Karpas-422 (cell line): Measurements from ENCODE around the gene DMXL2. TPM values are rescaled to one million over a fixed set of nuclear protein-coding genes. Genes with fewer than 3 reads are reported as not detected.

ENCODE experiments used
- DNase-seq: peaks from one replicate; pipeline ENCODE4 v3.0.0-alpha.2; 2015
- H2AFZ ChIP-seq: fragments of 200-600 bp; sonication (generic); 2 replicates; pipeline ENCODE4 v1.6.1; 2014; ENCODE audit warnings: antibody characterized with exemption, low read length, mixed read lengths
- H3K27ac ChIP-seq: fragments of 200-600 bp; sonication (generic); 2 replicates; pipeline ENCODE4 v1.5.1; 2014; ENCODE audit warnings: mild to moderate bottlenecking, low read length, moderate library complexity
- H3K27me3 ChIP-seq: fragments of 200-600 bp; sonication (generic); 2 replicates; pipeline ENCODE4 v1.6.1; 2014; ENCODE audit warnings: low read length, mixed read lengths
- H3K36me3 ChIP-seq: fragments of 200-600 bp; sonication (generic); 2 replicates; pipeline ENCODE4 v1.6.1; 2014; ENCODE audit warnings: low read length, mixed read lengths; ENCODE audit not compliant: insufficient read depth
- H3K4me1 ChIP-seq: fragments of 200-600 bp; sonication (generic); 2 replicates; pipeline ENCODE4 v1.6.1; 2014; ENCODE audit warnings: mild to moderate bottlenecking, low read length, mixed read lengths
- H3K4me2 ChIP-seq: fragments of 200-600 bp; sonication (generic); 2 replicates; pipeline ENCODE4 v1.6.1; 2014; ENCODE audit warnings: low read length, low read depth, mild to moderate bottlenecking; ENCODE audit not compliant: poor library complexity, severe bottlenecking
- H3K4me3 ChIP-seq: fragments of 200-600 bp; sonication (generic); 2 replicates; pipeline ENCODE4 v1.5.1; 2014; ENCODE audit warnings: mild to moderate bottlenecking, antibody characterized with exemption, low read length, mixed read lengths
- H3K79me2 ChIP-seq: fragments of 200-600 bp; sonication (generic); 2 replicates; pipeline ENCODE4 v1.6.1; 2014; ENCODE audit warnings: mild to moderate bottlenecking, low read length, mixed read lengths
- H3K9ac ChIP-seq: fragments of 200-600 bp; sonication (generic); 2 replicates; pipeline ENCODE4 v1.6.0; 2014; ENCODE audit warnings: low read length
- H3K9me2 ChIP-seq: fragments of 200-600 bp; sonication (generic), shearing (Covaris generic); replicated peaks from 2 replicates; pipeline ENCODE4 v1.6.0; 2014; ENCODE audit warnings: mild to moderate bottlenecking, low read length, moderate library complexity; ENCODE audit not compliant: insufficient read depth
- H3K9me3 ChIP-seq: fragments of 300-700, 200-600 bp; sonication (generic); 2 replicates; pipeline ENCODE4 v1.6.1; 2014; ENCODE audit warnings: low read length, mixed read lengths
- H4K20me1 ChIP-seq: fragments of 200-600 bp; sonication (generic); 2 replicates; pipeline ENCODE4 v1.6.1; 2014; ENCODE audit warnings: mild to moderate bottlenecking, antibody characterized with exemption, low read length, low read depth; ENCODE audit not compliant: insufficient read depth
- total RNA-seq: library from RNA; depleted of rRNA; stranded (reverse); fragments of >200 nt; shearing (Covaris generic); gene quantifications from 2 replicates; pipeline ENCODE4 v1.2.3, GENCODE V29; 2014; ENCODE audit warnings: low replicate concordance

Gene DMXL2
- total RNA-seq, 1 experiment from 2014 or later, result 17.8 TPM

GRCh38 chr15:51503003-51503402 lies 119.6 kb downstream of the DMXL2 start:
- no peaks in the 10 kb centered on the region for H4K20me1 ChIP-seq
- no peak overlapping the region for H3K4me2 ChIP-seq
- no peaks in the 10 kb centered on the region for H3K79me2 ChIP-seq
- H3K36me3 ChIP-seq, result no peaks in the 10 kb centered on the region
- no peaks in the 10 kb centered on the region for H3K9me3 ChIP-seq
- H3K27ac ChIP-seq, result no peak overlapping the region
- no peaks in the 10 kb centered on the region for H3K9me2 ChIP-seq
- no peaks in the 10 kb centered on the region for H3K27me3 ChIP-seq
- H2AFZ ChIP-seq, result no peak overlapping the region
- H3K9ac ChIP-seq, result no peak overlapping the region
- DNase-seq, result no peak
- peaks cover 10% of the 10 kb centered on the region for H3K4me1 ChIP-seq
- H3K4me3 ChIP-seq, result no peak overlapping the region

- peak; percentile 67 for DNase-seq
- H3K36me3 ChIP-seq, result no peaks in the 10 kb centered on the region
- no peak overlapping the region for H3K27ac ChIP-seq
- no peak overlapping the region for H3K4me3 ChIP-seq
- peaks cover 10% of the 10 kb centered on the region for H3K4me1 ChIP-seq
- no peaks in the 10 kb centered on the region for H3K27me3 ChIP-seq
- H3K4me2 ChIP-seq, result no peak overlapping the region
- no peaks in the 10 kb centered on the region for H3K9me2 ChIP-seq
- H2AFZ ChIP-seq, result no peak overlapping the region
- no peaks in the 10 kb centered on the region for H3K9me3 ChIP-seq
- no peak overlapping the region for H3K9ac ChIP-seq
- no peaks in the 10 kb centered on the region for H4K20me1 ChIP-seq
- H3K79me2 ChIP-seq, result no peaks in the 10 kb centered on the region
Measured at GRCh38 chr15:51499379-51499976, 123.1 kb downstream of the DMXL2 start.

- no peaks in the 10 kb centered on the region for H3K79me2 ChIP-seq
- no peak for DNase-seq
- no peaks in the 10 kb centered on the region for H3K36me3 ChIP-seq
- no peaks in the 10 kb centered on the region for H3K9me2 ChIP-seq
- no peak overlapping the region for H3K9ac ChIP-seq
- H4K20me1 ChIP-seq, result no peaks in the 10 kb centered on the region
- H3K27me3 ChIP-seq, result no peaks in the 10 kb centered on the region
- no peak overlapping the region for H2AFZ ChIP-seq
- H3K4me1 ChIP-seq, result no peaks in the 10 kb centered on the region
- H3K4me2 ChIP-seq, result no peak overlapping the region
- no peaks in the 10 kb centered on the region for H3K9me3 ChIP-seq
- H3K4me3 ChIP-seq, result no peak overlapping the region
- no peak overlapping the region for H3K27ac ChIP-seq
Measured at GRCh38 chr15:51497806-51498205, 124.8 kb downstream of the DMXL2 start.

- Histone ChIP-seq H3K4me3 (no peak overlapping the region), H3K4me1 (no peaks in the 10 kb centered on the region), H3K27ac (no peak overlapping the region), H3K9me2 (no peaks in the 10 kb centered on the region), H3K9ac (no peak overlapping the region), H3K36me3 (no peaks in the 10 kb centered on the region), H4K20me1 (no peaks in the 10 kb centered on the region), H3K9me3 (no peaks in the 10 kb centered on the region), H3K27me3 (no peaks in the 10 kb centered on the region), H2AFZ (no peak overlapping the region), H3K4me2 (no peak overlapping the region), H3K79me2 (no peaks in the 10 kb centered on the region)
- DNase-seq, result no peak
Measured at GRCh38 chr15:51496246-51496645, 126.3 kb downstream of the DMXL2 start.

- Histone ChIP-seq H3K4me2 (no peak overlapping the region), H4K20me1 (no peaks in the 10 kb centered on the region)
Measured at GRCh38 chr15:51494411-51495314, 127.9 kb downstream of the DMXL2 start.

GRCh38 chr15:51493892-51494291 lies 128.7 kb downstream of the DMXL2 start:
- no peaks in the 10 kb centered on the region for H3K9me3 ChIP-seq
- H3K27me3 ChIP-seq, result no peaks in the 10 kb centered on the region
- no peaks in the 10 kb centered on the region for H3K4me1 ChIP-seq
- no peak overlapping the region for H3K9ac ChIP-seq
- no peak for DNase-seq
- no peak overlapping the region for H3K27ac ChIP-seq
- H3K4me2 ChIP-seq, result no peak overlapping the region
- no peaks in the 10 kb centered on the region for H3K36me3 ChIP-seq
- H2AFZ ChIP-seq, result no peak overlapping the region
- H3K79me2 ChIP-seq, result no peaks in the 10 kb centered on the region
- no peaks in the 10 kb centered on the region for H4K20me1 ChIP-seq
- no peaks in the 10 kb centered on the region for H3K9me2 ChIP-seq
- no peak overlapping the region for H3K4me3 ChIP-seq

More at GRCh38 chr15:51494411-51495314, 127.9 kb downstream of the DMXL2 start:
- DNase-seq, result no peak
- Histone ChIP-seq H3K9me3 (no peaks in the 10 kb centered on the region), H3K79me2 (no peaks in the 10 kb centered on the region), H3K27me3 (no peaks in the 10 kb centered on the region), H3K4me3 (no peak overlapping the region), H3K4me1 (no peaks in the 10 kb centered on the region), H3K9ac (no peak overlapping the region), H3K9me2 (no peaks in the 10 kb centered on the region), H3K27ac (no peak overlapping the region), H3K36me3 (no peaks in the 10 kb centered on the region), H2AFZ (no peak overlapping the region)

GRCh38 chr15:51492528-51492927 lies 130.0 kb downstream of the DMXL2 start:
- no peak overlapping the region for H2AFZ ChIP-seq
- DNase-seq, result no peak
- no peaks in the 10 kb centered on the region for H4K20me1 ChIP-seq
- no peaks in the 10 kb centered on the region for H3K9me2 ChIP-seq
- no peaks in the 10 kb centered on the region for H3K79me2 ChIP-seq
- H3K27ac ChIP-seq, result no peak overlapping the region
- H3K4me1 ChIP-seq, result no peaks in the 10 kb centered on the region
- no peaks in the 10 kb centered on the region for H3K36me3 ChIP-seq
- no peak overlapping the region for H3K4me2 ChIP-seq
- H3K9me3 ChIP-seq, result no peaks in the 10 kb centered on the region
- no peaks in the 10 kb centered on the region for H3K27me3 ChIP-seq
- H3K4me3 ChIP-seq, result no peak overlapping the region
- H3K9ac ChIP-seq, result no peak overlapping the region

GRCh38 chr15:51491941-51492340 lies 130.6 kb downstream of the DMXL2 start:
- no peak overlapping the region for H3K4me2 ChIP-seq
- no peak overlapping the region for H3K9ac ChIP-seq
- H3K9me2 ChIP-seq, result no peaks in the 10 kb centered on the region
- no peaks in the 10 kb centered on the region for H3K4me1 ChIP-seq
- H3K27ac ChIP-seq, result no peak overlapping the region
- no peaks in the 10 kb centered on the region for H3K27me3 ChIP-seq
- H3K79me2 ChIP-seq, result no peaks in the 10 kb centered on the region
- H3K36me3 ChIP-seq, result no peaks in the 10 kb centered on the region
- H3K9me3 ChIP-seq, result no peaks in the 10 kb centered on the region
- DNase-seq, result no peak
- H2AFZ ChIP-seq, result no peak overlapping the region
- no peak overlapping the region for H3K4me3 ChIP-seq
- H4K20me1 ChIP-seq, result no peaks in the 10 kb centered on the region
